ENCODE results near the gene TMEM121.

DNA sequence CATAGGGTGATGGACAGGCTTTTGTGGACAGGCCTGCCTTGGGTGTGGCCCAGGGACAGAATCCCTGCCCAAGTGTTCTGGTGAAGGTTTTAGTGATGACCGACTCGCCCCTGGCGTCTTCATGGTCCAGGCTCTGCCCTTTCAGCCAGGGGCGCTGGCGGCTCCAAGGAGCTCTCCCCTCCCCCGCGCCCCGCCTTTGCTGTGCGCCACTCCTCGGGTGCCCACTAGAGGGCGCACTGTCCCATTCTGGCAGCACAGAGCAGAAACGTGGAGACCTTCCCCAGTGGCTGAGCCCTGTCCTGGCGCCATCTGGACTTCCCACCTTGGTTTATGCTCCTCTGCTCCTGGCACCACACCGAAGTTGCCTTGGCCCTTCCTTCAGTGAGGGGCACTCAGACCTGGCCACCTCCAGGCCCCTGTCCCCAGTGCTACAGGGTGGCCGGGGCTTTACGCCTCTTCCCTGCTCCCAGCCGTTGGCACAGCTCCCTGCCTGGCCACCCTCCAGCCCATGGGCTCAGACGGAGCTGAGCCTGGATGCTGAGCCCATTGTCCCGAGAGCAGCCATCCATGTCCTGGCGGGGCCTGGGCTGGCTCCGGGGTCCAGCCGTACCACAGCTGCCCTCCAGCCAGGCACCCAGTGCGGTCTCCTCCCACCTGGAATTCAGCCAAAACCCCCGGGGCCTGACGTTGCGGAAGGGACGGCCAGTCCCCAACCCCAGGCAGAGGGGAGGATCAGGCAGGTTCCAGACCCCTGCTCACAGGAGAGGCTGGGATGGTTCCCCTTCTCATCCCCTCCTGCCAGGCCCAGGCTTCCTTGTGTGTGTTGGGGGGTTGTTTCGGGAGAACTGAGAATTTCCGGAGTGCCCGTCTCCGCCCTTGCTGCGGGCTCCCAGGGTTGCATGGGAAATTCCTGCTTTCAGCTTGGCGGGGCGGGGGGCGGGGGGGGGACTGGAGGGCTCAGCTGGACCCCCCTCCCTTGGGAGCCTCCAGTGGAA, 45.3 kb upstream of the TMEM121 start:
- TF ChIP-seq, protein P1, sequence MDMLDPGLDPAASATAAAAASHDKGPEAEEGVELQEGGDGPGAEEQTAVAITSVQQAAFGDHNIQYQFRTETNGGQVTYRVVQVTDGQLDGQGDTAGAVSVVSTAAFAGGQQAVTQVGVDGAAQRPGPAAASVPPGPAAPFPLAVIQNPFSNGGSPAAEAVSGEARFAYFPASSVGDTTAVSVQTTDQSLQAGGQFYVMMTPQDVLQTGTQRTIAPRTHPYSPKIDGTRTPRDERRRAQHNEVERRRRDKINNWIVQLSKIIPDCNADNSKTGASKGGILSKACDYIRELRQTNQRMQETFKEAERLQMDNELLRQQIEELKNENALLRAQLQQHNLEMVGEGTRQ (IDR thresholded peaks at IDR 0.05; ENCODE audit: low read depth, low read length): no peak
- TF ChIP-seq, protein P2, sequence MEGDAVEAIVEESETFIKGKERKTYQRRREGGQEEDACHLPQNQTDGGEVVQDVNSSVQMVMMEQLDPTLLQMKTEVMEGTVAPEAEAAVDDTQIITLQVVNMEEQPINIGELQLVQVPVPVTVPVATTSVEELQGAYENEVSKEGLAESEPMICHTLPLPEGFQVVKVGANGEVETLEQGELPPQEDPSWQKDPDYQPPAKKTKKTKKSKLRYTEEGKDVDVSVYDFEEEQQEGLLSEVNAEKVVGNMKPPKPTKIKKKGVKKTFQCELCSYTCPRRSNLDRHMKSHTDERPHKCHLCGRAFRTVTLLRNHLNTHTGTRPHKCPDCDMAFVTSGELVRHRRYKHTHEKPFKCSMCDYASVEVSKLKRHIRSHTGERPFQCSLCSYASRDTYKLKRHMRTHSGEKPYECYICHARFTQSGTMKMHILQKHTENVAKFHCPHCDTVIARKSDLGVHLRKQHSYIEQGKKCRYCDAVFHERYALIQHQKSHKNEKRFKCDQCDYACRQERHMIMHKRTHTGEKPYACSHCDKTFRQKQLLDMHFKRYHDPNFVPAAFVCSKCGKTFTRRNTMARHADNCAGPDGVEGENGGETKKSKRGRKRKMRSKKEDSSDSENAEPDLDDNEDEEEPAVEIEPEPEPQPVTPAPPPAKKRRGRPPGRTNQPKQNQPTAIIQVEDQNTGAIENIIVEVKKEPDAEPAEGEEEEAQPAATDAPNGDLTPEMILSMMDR (conservative IDR thresholded peaks at IDR 0.05; ENCODE audit: low read depth, low read length): peak; percentile 99
- TF ChIP-seq POLR2A (IDR thresholded peaks at IDR 0.05; ENCODE audit: low read depth, low read length): peak; percentile 78

Data from IMR-90 (cell line).